Measurements from ENCODE around the gene EFNA2. TPM values are rescaled to one million over a fixed set of nuclear protein-coding genes. Genes with fewer than 3 reads are reported as not detected.

EFNA2 gene
- total and polyA plus RNA-seq, 2 of the 8 experiments (the other 6 are each of a cell fraction or from before 2014, with no cell fraction given): 4.0 to 7.0 TPM

DNA sequence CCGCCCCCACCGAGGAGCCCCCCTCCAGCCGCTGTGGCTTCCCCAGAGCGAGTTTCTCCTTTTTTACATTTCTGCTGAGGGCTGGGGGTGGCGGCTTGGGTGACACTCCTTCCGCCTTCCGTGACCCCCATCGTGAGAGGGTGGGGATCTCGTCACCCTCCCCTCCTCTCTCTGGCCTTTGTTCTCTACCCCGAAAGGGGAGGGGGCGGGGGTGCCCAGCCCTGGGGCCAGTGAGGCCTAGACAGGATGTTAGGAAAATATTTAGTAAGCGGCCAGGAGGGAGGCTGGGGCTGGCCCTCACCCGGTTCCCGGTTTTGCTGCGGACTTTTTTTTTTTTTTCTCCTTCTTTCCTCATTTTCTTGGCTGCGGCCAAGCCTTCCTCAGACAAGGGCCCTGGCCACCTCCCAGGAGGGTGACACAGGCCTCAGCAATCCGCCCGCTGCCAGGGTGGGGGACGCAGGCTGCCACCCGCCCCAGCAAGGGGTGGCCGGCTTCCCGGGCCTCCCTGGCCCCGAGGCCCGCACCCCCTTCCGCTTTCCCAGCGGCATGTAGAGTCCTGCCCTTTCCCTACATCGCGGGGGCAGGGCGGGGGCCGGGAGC is 33.4 kb upstream of the EFNA2 start:
- peak overlapping the region; percentile 79; the same call in 1 of the 2 replicates for H4K8ac ChIP-seq (ENCODE audit: extremely low read depth, insufficient read depth, low read length)
- peaks cover 12% of the 10 kb centered on the region; the same call in 1 of the 2 replicates for H3K79me1 ChIP-seq (ENCODE audit: low read depth, low read length)
- no peak overlapping the region; the same call in 1 of the 2 replicates for H3K18ac ChIP-seq (ENCODE audit: extremely low read depth, low read length)
- H3K23ac ChIP-seq (ENCODE audit: insufficient read length): no peak overlapping the region
- H4K5ac ChIP-seq (ENCODE audit: insufficient read length, low read depth, low read length): no peak overlapping the region
- 76% methylated on average over 18 of the region's 30 CpGs; no CpG with 5 or more reads in 1 of the 2 experiments for WGBS, 2 experiments (ENCODE audit: extremely low coverage in 1 of 2, insufficient coverage in 1 of 2, insufficient read length in 1 of 2, insufficient replicate concordance in 2 of 2, low coverage in 1 of 2, low lambda C conversion rate in 2 of 2, missing lambda C conversion rate in 1 of 2)
- CTCF ChIA-PET (ENCODE audit: partially characterized antibody): interaction anchor here (1.2 to 6.0 kb wide), 3 partner anchors 10 to 15 kb away, joined by 3 to 42 read pairs (median 7); no protein-coding TSS in a partner anchor
- no peak overlapping the region for H2BK12ac ChIP-seq (ENCODE audit: low read depth, low read length)
- H2AFZ ChIP-seq (ENCODE audit: low read length): no peak overlapping the region
- no peak overlapping the region for H4K91ac ChIP-seq (replicated peaks; ENCODE audit: insufficient read length, low read length)
- peaks cover 2% of the 10 kb centered on the region; the same call in 1 of the 2 replicates for H3K23me2 ChIP-seq (ENCODE audit: low read depth, low read length)
- H2BK5ac ChIP-seq (ENCODE audit: low read depth, low read length): no peak overlapping the region; the same call in 1 of the 2 replicates
- no peak for FAIRE-seq
- H3K9me3 ChIP-seq (ENCODE audit: insufficient read depth in 2 of 2, low read depth in 1 of 2, low read length in 1 of 2): no peaks in the 10 kb centered on the region
- no peak overlapping the region for H2BK20ac ChIP-seq (ENCODE audit: low read length)
- peak overlapping the region; percentile 23 to 83; a peak in 3 of 4 replicates for H3K4me2 ChIP-seq (ENCODE audit: insufficient read depth in 1 of 2, low read depth in 2 of 2, low read length in 2 of 2)
- POLR2A ChIA-PET (ENCODE audit: partially characterized antibody): interaction anchor here (1.0 to 19.4 kb wide), 7 partner anchors 11 to 225 kb away, joined by 3 to 456 read pairs (median 7); partner anchors contain the start of genes ATP5F1D, CIRBP, CNN2 and FAM174C
- no peak overlapping the region for H3K27ac ChIP-seq (ENCODE audit: low read depth, low read length)
- H3K79me2 ChIP-seq (ENCODE audit: control insufficient read depth in 1 of 2, insufficient read depth in 2 of 2, low read length in 2 of 2): peaks cover 9 to 51% of the 10 kb centered on the region in 2 experiments
- H3K9ac ChIP-seq (replicated peaks in 1 of 4; ENCODE audit: extremely low read depth in 1 of 4, low read depth in 3 of 4, low read length in 3 of 4): 0 out of 7 replicates have a peak overlapping the region, but pooled peaks of 1 of the 4 experiments have one; percentile 36
- peaks cover 26 to 63% (median 45%) of the 10 kb centered on the region in 4 experiments for H3K36me3 ChIP-seq (ENCODE audit: control insufficient read depth in 2 of 4, insufficient read depth in 4 of 4, low read length in 3 of 4)
- H3K4me1 ChIP-seq (replicated peaks in 1 of 4; ENCODE audit: control insufficient read depth in 3 of 4, insufficient read depth in 4 of 4, low read length in 3 of 4): peaks cover 0 to 20% (median 12%) of the 10 kb centered on the region in 4 experiments; a peak in 6 of 7 replicates
- peak overlapping the region in 2 of 4 experiments; percentile 66 to 99; a peak in 3 of 8 replicates for H3K4me3 ChIP-seq (ENCODE audit: extremely low read depth in 1 of 4, insufficient read depth in 2 of 4, low read depth in 3 of 4, low read length in 4 of 4)
- no peak overlapping the region for H3K4ac ChIP-seq (replicated peaks; ENCODE audit: insufficient read length, low read depth, low read length)
- H2AK5ac ChIP-seq (ENCODE audit: low read depth, low read length): no peak overlapping the region
- no peak overlapping the region for H2BK15ac ChIP-seq (ENCODE audit: low read length)
- H3K14ac ChIP-seq (ENCODE audit: insufficient read length): no peak overlapping the region
- H3K27me3 ChIP-seq (replicated peaks in 1 of 4; ENCODE audit: control insufficient read depth in 3 of 4, extremely low read depth in 1 of 4, insufficient read depth in 3 of 4, low read length in 3 of 4): no peaks in the 10 kb centered on the region; a peak in 1 of 7 replicates
- no peak overlapping the region for H2BK120ac ChIP-seq (replicated peaks; ENCODE audit: low read depth, low read length)
- DNase-seq (ENCODE audit: low read depth in 1 of 2, low spot score in 2 of 2): no peak
- H3K56ac ChIP-seq (replicated peaks; ENCODE audit: insufficient read length, low read depth, low read length): no peak overlapping the region
- peaks cover 22 to 29% of the 10 kb centered on the region in 2 experiments for H4K20me1 ChIP-seq (replicated peaks in 1 of 2; ENCODE audit: control insufficient read depth in 1 of 2, insufficient read depth in 2 of 2, low read length in 2 of 2)
- TF ChIP-seq CEBPB (IDR thresholded peaks at IDR 0.05; ENCODE audit: low read depth, low read length): no peak
- no peak for TF ChIP-seq JUN (IDR thresholded peaks at IDR 0.05; ENCODE audit: low read depth, low read length)
- TF ChIP-seq, protein P1, sequence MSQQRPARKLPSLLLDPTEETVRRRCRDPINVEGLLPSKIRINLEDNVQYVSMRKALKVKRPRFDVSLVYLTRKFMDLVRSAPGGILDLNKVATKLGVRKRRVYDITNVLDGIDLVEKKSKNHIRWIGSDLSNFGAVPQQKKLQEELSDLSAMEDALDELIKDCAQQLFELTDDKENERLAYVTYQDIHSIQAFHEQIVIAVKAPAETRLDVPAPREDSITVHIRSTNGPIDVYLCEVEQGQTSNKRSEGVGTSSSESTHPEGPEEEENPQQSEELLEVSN (IDR thresholded peaks at IDR 0.05): no peak
- no peak for TF ChIP-seq JUND (IDR thresholded peaks at IDR 0.05; ENCODE audit: low read length)
- no peak for TF ChIP-seq KDM4A (IDR thresholded peaks at IDR 0.05; ENCODE audit: low read depth, low read length, severe bottlenecking)
- TF ChIP-seq KDM1A (IDR thresholded peaks at IDR 0.05; ENCODE audit: borderline replicate concordance, low read length): no peak
- TF ChIP-seq HDAC2 (IDR thresholded peaks at IDR 0.05; ENCODE audit: borderline replicate concordance in 1 of 2, low read depth in 2 of 2, low read length in 2 of 2): no peak
- TF ChIP-seq SP4 (IDR thresholded peaks at IDR 0.05; ENCODE audit: low read length): no peak
- TF ChIP-seq SP2 (IDR thresholded peaks at IDR 0.05; ENCODE audit: low read length): no peak
- TF ChIP-seq YY1 (IDR thresholded peaks at IDR 0.05; ENCODE audit: low read depth, low read length): no peak
- no peak for TF ChIP-seq SUZ12 (IDR thresholded peaks at IDR 0.05; ENCODE audit: low read length)
- TF ChIP-seq TAF7 (optimal IDR thresholded peaks at IDR 0.05; ENCODE audit: borderline replicate concordance, low read depth, low read length): no peak
